PFSK-1 (cell line): ENCODE measurements around the gene EFTUD2.

Experiments
- FOXP2 ChIP-seq: optimal IDR thresholded peaks from 2 replicates; pipeline ENCODE3; 2011; ENCODE audit warnings: borderline replicate concordance, control low read depth, inconsistent platforms; ENCODE audit not compliant: insufficient read depth; ENCODE audit errors: extremely low read length, extremely low read depth
- POLR2AphosphoS5 ChIP-seq: IDR thresholded peaks from 2 replicates; pipeline ENCODE4 v1.6.1; 2012; ENCODE audit warnings: low read depth, mild to moderate bottlenecking, control low read depth, low read length, moderate library complexity
- REST ChIP-seq, 2 experiments: IDR thresholded peaks; 2 replicates each; pipeline versions ENCODE4 v1.6.1 to v1.8.0; 2011 to 2012; ENCODE audit warnings: low read depth in 2 of 2, low read length in 2 of 2, control low read depth in 1 of 2, inconsistent platforms in 1 of 2, mild to moderate bottlenecking in 1 of 2, moderate library complexity in 1 of 2; ENCODE audit not compliant: insufficient read depth in 1 of 2
- SIN3A ChIP-seq: IDR thresholded peaks from 2 replicates; pipeline ENCODE4 v1.6.1; 2012; ENCODE audit warnings: mild to moderate bottlenecking, low read length, moderate library complexity, borderline replicate concordance; ENCODE audit not compliant: insufficient read depth
- TAF1 ChIP-seq: IDR thresholded peaks from 2 replicates; pipeline ENCODE4 v1.6.1; 2012; ENCODE audit warnings: low read length, control low read depth, borderline replicate concordance; ENCODE audit not compliant: insufficient read depth

The EFTUD2 gene

GRCh38 chr17:44854192-44854591 lies 45.1 kb downstream of the EFTUD2 start:
- TF ChIP-seq REST (IDR thresholded peaks at IDR 0.05; ENCODE audit: insufficient read depth in 1 of 2, low read depth in 2 of 2, low read length in 2 of 2) (no peak), SIN3A (no peak), FOXP2 (no peak), TAF1 (no peak), POLR2AphosphoS5 (no peak)

GRCh38 chr17:44850612-44851011 lies 48.6 kb downstream of the EFTUD2 start:
- TF ChIP-seq TAF1 (no peak), FOXP2 (no peak), SIN3A (no peak), REST (IDR thresholded peaks at IDR 0.05; ENCODE audit: insufficient read depth in 1 of 2, low read depth in 2 of 2, low read length in 2 of 2) (no peak), POLR2AphosphoS5 (no peak)

GRCh38 chr17:44850025-44850424 lies 49.2 kb downstream of the EFTUD2 start:
- TF ChIP-seq REST (IDR thresholded peaks at IDR 0.05; ENCODE audit: insufficient read depth in 1 of 2, low read depth in 2 of 2, low read length in 2 of 2) (no peak), SIN3A (no peak), TAF1 (no peak), FOXP2 (no peak), POLR2AphosphoS5 (no peak)

GRCh38 chr17:44848961-44849489 lies 50.2 kb downstream of the EFTUD2 start:
- TF ChIP-seq FOXP2: no peak
- TF ChIP-seq TAF1: no peak
- TF ChIP-seq POLR2AphosphoS5: no peak
- TF ChIP-seq SIN3A: no peak
- TF ChIP-seq REST (IDR thresholded peaks at IDR 0.05; ENCODE audit: insufficient read depth in 1 of 2, low read depth in 2 of 2, low read length in 2 of 2): no peak

- TF ChIP-seq SIN3A (no peak), POLR2AphosphoS5 (peak; percentile 32; the same call in 1 of the 2 replicates)
These were observed 50.9 kb downstream of the EFTUD2 start for GRCh38 chr17:44848257-44848795.
